Vein endothelial cell (primary cell): ENCODE measurements around the gene CXCL3. TPM values are rescaled to one million over a fixed set of nuclear protein-coding genes. Genes with fewer than 3 reads are reported as not detected.

Source experiments
- small RNA-seq: library from RNA; depleted of rRNA; stranded (forward); fragments of <200 nt; gene quantifications from one replicate; pipeline ENCODE3, GENCODE V24; 2012
- total RNA-seq: library from RNA; depleted of rRNA; stranded (reverse); fragments of >200 nt; gene quantifications from 2 replicates; pipeline ENCODE4 v1.2.3, GENCODE V29; 2012

Gene CXCL3
- 0.33 and 0.57 TPM in 2 replicates for total RNA-seq

DNA sequence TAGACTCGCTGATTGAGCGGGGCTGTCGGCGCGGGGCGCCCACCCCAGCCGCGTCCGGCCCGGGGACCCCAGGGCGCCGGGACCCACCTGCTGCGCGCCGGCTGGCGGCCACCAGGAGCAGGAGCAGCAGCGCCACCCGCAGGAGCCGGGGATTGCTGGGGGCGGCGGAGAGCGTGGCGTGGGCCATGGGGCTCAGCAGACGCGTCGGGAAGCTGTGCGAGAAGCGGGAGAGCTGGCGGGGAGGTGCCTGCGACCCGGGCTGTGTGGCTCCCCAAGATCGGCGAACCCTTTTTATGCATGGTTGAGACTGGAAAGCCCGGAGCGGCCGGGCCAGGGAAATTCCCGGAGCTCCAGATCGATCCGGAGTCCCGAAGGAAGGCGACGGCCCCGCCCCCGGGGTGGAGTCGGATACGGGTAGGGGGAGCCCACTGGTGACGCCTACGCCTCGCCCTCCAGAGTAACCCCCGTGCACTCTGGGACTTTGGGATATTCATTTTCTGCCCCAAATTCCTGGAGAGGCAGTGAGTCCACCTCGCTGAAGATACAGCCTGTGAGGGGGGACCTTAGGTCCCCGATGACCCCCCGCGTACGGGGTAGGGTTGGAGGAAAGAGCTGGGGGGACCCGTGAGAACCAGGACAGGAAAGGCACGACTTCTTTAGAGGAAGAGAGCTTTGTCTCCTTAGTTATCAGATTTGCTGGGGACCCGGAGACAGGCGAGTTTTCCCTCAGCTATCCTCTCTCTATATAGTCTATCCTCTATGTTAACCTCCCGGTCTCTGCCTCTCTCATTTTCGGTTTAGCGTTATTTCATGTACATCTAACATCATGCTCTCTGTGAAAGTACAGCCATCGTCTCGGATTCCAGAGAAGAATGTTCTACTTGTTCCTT lies at the start of gene CXCL3:
CXCL3 (minus strand) TSS at position 265 of the 890 bp plus-strand sequence; CDS start at position 187, 78 bp downstream.

DNA sequence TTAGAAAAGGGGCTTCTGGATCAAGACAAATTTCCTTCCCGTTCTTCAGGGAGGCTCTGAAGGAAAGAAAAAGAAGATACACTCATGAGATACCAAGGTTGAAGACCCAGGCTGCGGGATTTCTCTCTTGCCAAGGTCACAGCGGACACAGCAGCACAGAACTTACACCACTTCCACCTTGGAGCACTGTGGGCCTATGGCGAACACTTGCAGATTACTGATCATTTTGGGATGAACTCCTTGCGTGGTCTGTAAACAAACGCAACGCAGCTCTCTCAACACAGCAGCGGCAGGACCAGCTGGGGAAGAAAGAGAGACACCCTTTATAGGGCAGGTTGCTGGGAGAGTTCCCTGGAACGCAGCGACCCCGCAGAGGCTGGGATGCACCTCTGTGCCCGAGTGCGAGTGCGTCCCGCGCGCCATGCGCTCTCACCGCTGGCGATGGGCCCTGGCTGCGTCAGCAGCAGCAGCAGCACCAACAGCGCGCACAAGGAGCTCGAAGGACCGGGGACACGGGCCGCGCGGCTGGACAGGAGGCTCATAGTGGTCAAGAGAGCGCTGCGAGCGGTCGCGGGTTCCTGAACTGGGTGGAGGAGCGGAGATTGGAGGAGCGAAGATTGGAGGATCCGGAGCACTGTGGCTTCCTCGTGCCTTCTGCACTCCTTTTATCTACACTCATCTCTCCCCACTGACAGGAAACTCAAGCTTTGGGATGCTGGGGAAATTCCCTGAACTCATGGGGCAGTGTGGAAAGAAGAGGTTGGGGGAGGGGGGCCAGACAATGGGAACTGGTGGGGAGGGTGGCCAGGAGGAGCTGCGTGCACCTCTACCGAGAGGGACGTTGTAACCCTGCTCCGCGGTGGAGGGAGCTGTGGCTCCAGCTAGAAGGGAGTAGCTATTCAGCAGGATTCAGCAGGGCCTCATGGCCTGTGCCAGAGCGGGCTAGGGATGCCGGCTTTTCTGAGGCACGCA lies 40.2 kb downstream of the CXCL3 start, which contains the start of gene CXCL5:
CXCL5 (minus strand) TSS at position 638 of the 972 bp plus-strand sequence; CDS start at position 542, 96 bp downstream.

GRCh38 chr4:73988061-73988460 lies 50.4 kb downstream of the CXCL3 start, which contains the start of gene PPBP:
Gene PPBP, minus strand, starts transcription at chr4:73988190. Its CDS starts 87 bp downstream, at chr4:73988103.

Small RNA genes within 50 kb of the gene (small RNA-seq; reads per million reads assigned to genes)
- gene RN7SL218P = not detected

Other genes with a start within 250 kb of the CXCL3 start
- gene CXCL6, start 202.0 kb downstream of the CXCL3 start, total RNA-seq = 0.10 and 0.33 TPM in 2 replicates
- not detected in 2 replicates for gene PF4V1, start 185.4 kb downstream of the CXCL3 start, total RNA-seq
- gene CXCL1, start 169.3 kb downstream of the CXCL3 start, total RNA-seq = 51.0 and 69.6 TPM in 2 replicates
- 0.65 TPM in 1 of 2 replicates, not detected in the other for gene PF4, start 56.7 kb downstream of the CXCL3 start, total RNA-seq
- gene PPBP, start 50.5 kb downstream of the CXCL3 start, total RNA-seq = not detected in 2 replicates
- 0.33 and 0.96 TPM in 2 replicates for gene CXCL5, start 40.0 kb downstream of the CXCL3 start, total RNA-seq
- gene CXCL2, start 60.5 kb upstream of the CXCL3 start, total RNA-seq = 4.9 and 7.5 TPM in 2 replicates
- 22.2 and 30.8 TPM in 2 replicates for gene MTHFD2L, start 119.4 kb upstream of the CXCL3 start, total RNA-seq